GM12873 (cell line): ENCODE measurements around the gene CAPN12.

Source experiments
- CTCF ChIP-seq: IDR thresholded peaks from 2 replicates; pipeline ENCODE4 v1.5.1; 2012; ENCODE audit warnings: low read depth, mild to moderate bottlenecking, moderate library complexity, low read length, control low read depth; ENCODE audit not compliant: insufficient read depth; ENCODE audit errors: missing control alignments

The CAPN12 gene

GRCh38 chr19:38785187-38785699 lies 41.0 kb upstream of the CAPN12 start:
- no peak for TF ChIP-seq CTCF

GRCh38 chr19:38784224-38784623 lies 40.0 kb upstream of the CAPN12 start:
- no peak for TF ChIP-seq CTCF

- TF ChIP-seq CTCF, result no peak
Measured at GRCh38 chr19:38781058-38781457, 36.8 kb upstream of the CAPN12 start.

GRCh38 chr19:38780443-38780842 lies 36.2 kb upstream of the CAPN12 start:
- no peak for TF ChIP-seq CTCF

- TF ChIP-seq CTCF, result no peak
Measured at GRCh38 chr19:38778733-38779132, 34.5 kb upstream of the CAPN12 start.

- TF ChIP-seq CTCF, result no peak
Measured at GRCh38 chr19:38774181-38774950, 30.1 kb upstream of the CAPN12 start.

GRCh38 chr19:38773469-38774177 lies 29.3 kb upstream of the CAPN12 start, which contains the start of gene LGALS7:
Gene LGALS7 (minus strand): TSS chr19:38773517. CDS start chr19:38773492, 25 bp downstream.
- no peak for TF ChIP-seq CTCF
